ENCODE measurements around the gene ALDH7A1. TPM values are rescaled to one million over a fixed set of nuclear protein-coding genes. Genes with fewer than 3 reads are reported as not detected.

ALDH7A1 gene
- total RNA-seq, 1 donor from 2014 or later = 76.6 TPM

DNA sequence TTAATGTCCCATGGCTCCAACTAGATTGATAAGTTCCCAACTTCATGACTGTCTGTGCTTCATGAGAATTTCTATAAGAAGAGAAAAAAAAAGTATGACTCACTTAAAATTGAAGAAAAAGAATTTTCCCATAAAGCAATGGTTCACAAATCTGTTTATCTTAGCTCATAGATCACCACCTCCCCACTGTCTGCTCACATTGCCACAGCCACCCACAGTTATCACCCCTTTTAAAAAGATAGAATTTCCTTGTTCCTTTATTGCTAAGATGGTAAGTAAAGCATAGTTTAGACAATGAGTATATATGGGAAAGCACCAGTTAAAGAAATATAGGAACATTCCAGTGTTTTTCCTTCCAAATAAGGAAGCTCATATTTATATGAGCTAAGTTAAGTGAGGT, 67.1 kb downstream of the ALDH7A1 start:
- Mint-ChIP-seq H3K4me3 (ENCODE audit: unreplicated experiment) (no peak overlapping the region), H3K4me1 (ENCODE audit: unreplicated experiment) (peaks cover 12% of the 10 kb centered on the region)

GRCh38 chr5:126527158-126527557, 67.9 kb downstream of the ALDH7A1 start:
- TF ChIP-seq, protein P1, sequence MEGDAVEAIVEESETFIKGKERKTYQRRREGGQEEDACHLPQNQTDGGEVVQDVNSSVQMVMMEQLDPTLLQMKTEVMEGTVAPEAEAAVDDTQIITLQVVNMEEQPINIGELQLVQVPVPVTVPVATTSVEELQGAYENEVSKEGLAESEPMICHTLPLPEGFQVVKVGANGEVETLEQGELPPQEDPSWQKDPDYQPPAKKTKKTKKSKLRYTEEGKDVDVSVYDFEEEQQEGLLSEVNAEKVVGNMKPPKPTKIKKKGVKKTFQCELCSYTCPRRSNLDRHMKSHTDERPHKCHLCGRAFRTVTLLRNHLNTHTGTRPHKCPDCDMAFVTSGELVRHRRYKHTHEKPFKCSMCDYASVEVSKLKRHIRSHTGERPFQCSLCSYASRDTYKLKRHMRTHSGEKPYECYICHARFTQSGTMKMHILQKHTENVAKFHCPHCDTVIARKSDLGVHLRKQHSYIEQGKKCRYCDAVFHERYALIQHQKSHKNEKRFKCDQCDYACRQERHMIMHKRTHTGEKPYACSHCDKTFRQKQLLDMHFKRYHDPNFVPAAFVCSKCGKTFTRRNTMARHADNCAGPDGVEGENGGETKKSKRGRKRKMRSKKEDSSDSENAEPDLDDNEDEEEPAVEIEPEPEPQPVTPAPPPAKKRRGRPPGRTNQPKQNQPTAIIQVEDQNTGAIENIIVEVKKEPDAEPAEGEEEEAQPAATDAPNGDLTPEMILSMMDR (IDR thresholded peaks at IDR 0.05; ENCODE audit: unreplicated experiment) = no peak
- Mint-ChIP-seq H3K4me3 (ENCODE audit: unreplicated experiment) (no peak overlapping the region), H3K4me1 (ENCODE audit: unreplicated experiment) (peaks cover 12% of the 10 kb centered on the region), H3K9me3 (ENCODE audit: unreplicated experiment) (no peaks in the 10 kb centered on the region), H3K27ac (ENCODE audit: unreplicated experiment) (peak overlapping the region; percentile 4), H3K36me3 (ENCODE audit: low read depth, unreplicated experiment) (no peaks in the 10 kb centered on the region), H3K27me3 (ENCODE audit: unreplicated experiment) (peaks cover 2% of the 10 kb centered on the region)
- no peak for DNase-seq (ENCODE audit: low spot score)

More for the DNA sequence above, 67.1 kb downstream of the ALDH7A1 start:
- H3K27me3 Mint-ChIP-seq (ENCODE audit: unreplicated experiment) = peaks cover 2% of the 10 kb centered on the region
- DNase-seq (ENCODE audit: low spot score) = no peak
- H3K9me3 Mint-ChIP-seq (ENCODE audit: unreplicated experiment) = no peaks in the 10 kb centered on the region
- TF ChIP-seq, protein P1 (IDR thresholded peaks at IDR 0.05; ENCODE audit: unreplicated experiment) = no peak
- H3K27ac Mint-ChIP-seq (ENCODE audit: unreplicated experiment) = no peak overlapping the region
- H3K36me3 Mint-ChIP-seq (ENCODE audit: low read depth, unreplicated experiment) = no peaks in the 10 kb centered on the region

DNA sequence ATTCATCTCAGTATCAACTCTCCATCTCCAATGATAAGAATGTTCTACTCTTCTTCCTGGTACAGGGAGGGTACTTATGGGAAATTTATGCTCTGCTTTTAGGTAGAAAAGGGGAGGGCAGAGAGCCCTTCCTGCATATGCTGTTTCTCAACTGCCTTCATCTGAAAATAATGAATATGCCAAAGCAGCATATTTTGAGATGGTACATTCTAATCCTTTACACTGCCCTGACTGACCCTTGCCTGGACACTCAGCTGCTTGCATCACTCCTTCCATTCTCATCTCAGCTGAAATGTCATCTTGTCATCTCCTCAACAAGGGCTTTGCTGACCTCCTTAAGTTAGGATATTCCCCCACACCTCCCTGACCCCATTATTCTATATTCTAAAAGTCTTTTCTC, 68.5 kb downstream of the ALDH7A1 start:
- Mint-ChIP-seq H3K4me3 (ENCODE audit: unreplicated experiment) (no peak overlapping the region), H3K27ac (ENCODE audit: unreplicated experiment) (peak overlapping the region; percentile 4), H3K36me3 (ENCODE audit: low read depth, unreplicated experiment) (no peaks in the 10 kb centered on the region), H3K4me1 (ENCODE audit: unreplicated experiment) (peaks cover 12% of the 10 kb centered on the region), H3K27me3 (ENCODE audit: unreplicated experiment) (peaks cover 2% of the 10 kb centered on the region), H3K9me3 (ENCODE audit: unreplicated experiment) (no peaks in the 10 kb centered on the region)
- DNase-seq (ENCODE audit: low spot score) = no peak
- TF ChIP-seq, protein P1 (IDR thresholded peaks at IDR 0.05; ENCODE audit: unreplicated experiment) = no peak

DNA sequence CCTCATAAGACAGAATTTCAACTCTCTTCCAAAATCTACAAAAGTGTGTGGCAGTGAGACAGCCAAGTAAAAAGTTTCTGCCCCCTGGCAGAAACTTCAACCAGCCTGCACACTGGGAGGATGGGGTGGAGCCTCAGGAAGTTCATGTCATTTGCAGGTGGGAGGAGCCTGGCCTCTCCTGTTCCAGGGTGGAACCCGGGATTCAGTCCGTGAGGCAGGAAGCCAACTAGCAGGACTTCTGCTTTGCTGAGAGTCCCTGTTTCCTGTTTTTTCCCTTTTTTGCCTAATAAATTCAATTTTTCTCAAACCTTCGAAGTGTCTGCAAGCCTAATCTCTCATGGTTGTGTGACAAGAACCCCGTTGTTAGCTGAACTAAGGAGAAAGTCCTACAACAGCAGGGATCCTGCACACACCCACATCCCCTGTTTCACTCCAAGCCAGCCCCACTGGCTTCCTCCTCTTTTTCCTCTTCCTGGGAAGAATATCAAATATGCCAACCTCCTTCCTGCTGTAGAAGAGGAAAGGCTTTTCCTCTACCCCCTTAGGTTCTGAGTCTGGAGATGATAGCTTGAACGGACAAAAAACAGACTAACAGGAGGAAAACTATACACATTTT, 69.3 kb downstream of the ALDH7A1 start:
- TF ChIP-seq, protein P1 (IDR thresholded peaks at IDR 0.05; ENCODE audit: unreplicated experiment) = no peak
- peaks cover 12% of the 10 kb centered on the region for H3K4me1 Mint-ChIP-seq (ENCODE audit: unreplicated experiment)
- no peaks in the 10 kb centered on the region for H3K36me3 Mint-ChIP-seq (ENCODE audit: low read depth, unreplicated experiment)
- H3K9me3 Mint-ChIP-seq (ENCODE audit: unreplicated experiment) = no peaks in the 10 kb centered on the region
- H3K27ac Mint-ChIP-seq (ENCODE audit: unreplicated experiment) = peak overlapping the region; percentile 98
- DNase-seq (ENCODE audit: low spot score) = peak; percentile 42
- H3K4me3 Mint-ChIP-seq (ENCODE audit: unreplicated experiment) = no peak overlapping the region
- peaks cover 2% of the 10 kb centered on the region for H3K27me3 Mint-ChIP-seq (ENCODE audit: unreplicated experiment)

DNA sequence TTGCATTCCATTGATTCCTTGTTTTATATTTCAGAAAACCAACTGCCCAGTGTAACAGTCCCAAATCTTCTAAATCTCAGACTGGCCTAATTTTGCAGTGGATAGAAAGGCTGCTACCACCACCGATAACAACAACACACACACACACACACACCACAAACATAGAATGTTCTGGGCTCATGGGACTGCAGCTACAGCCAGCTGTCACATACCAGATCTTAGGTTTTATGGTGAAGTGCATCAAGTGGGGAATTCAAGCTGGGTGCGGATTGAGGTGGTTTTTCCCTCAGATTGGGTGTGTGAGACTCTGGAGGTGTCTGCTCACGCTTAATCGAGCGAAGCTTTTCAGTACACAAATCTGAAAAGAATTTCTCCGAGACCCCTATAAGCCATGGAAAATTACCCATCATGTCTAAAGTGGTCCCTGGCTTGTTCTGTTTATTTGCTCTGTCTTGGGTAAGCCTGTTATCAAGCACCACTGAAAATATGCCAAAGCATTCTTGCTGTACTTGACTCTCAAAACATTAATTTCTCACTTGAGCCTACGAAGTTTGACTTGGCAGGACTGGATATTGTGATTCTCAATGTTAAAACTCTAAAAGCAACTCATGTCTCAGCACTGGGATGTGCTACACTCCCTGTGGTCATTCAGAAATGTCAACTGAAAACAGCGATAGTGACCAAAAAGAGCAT, 71.1 kb downstream of the ALDH7A1 start:
- no peaks in the 10 kb centered on the region for H3K9me3 Mint-ChIP-seq (ENCODE audit: unreplicated experiment)
- no peak for DNase-seq (ENCODE audit: low spot score)
- H3K27ac Mint-ChIP-seq (ENCODE audit: unreplicated experiment) = no peak overlapping the region
- peaks cover 21% of the 10 kb centered on the region for H3K4me1 Mint-ChIP-seq (ENCODE audit: unreplicated experiment)
- H3K4me3 Mint-ChIP-seq (ENCODE audit: unreplicated experiment) = no peak overlapping the region
- no peaks in the 10 kb centered on the region for H3K36me3 Mint-ChIP-seq (ENCODE audit: low read depth, unreplicated experiment)
- TF ChIP-seq, protein P1 (IDR thresholded peaks at IDR 0.05; ENCODE audit: unreplicated experiment) = no peak
- peaks cover 2% of the 10 kb centered on the region for H3K27me3 Mint-ChIP-seq (ENCODE audit: unreplicated experiment)
